Measurements from ENCODE around the gene ERCC1. TPM values are rescaled to one million over a fixed set of nuclear protein-coding genes. Genes with fewer than 3 reads are reported as not detected.

Gene ERCC1
- total RNA-seq, 1 experiment from 2014 or later = 103 TPM

DNA sequence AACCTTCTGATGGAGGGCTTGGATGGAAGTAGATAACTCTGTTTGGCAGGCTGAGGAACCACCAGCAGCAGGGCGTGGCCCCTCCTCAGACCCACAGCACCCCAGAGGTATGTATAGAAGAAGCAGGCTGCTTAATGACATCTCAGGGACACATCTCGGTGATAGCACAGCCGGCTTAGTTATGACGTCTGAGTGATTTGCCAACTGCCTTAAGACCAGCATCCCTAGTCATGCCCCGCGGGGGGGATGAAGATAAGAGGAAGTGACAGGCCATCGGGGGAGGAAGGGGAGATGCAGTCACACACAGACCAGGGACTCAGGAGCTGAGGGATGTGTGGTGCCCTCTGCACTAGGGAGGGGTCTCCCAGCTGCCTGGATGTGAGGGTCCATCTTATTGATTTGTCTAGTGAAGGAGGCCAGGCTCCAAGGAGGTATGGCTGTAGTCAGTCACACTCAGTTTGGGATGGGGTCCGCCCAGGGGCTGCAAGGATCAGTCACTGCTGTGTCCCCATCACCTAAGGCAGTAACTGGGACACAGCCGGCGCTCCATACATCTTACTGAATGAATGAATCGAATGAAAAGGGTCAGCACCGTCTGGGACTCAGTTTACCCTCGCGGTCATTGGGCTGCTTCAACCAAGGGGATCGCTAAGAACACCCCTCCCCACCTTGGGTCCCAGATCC lies 19.2 kb upstream of the ERCC1 start:
- no peaks in the 10 kb centered on the region for H3K9me2 ChIP-seq (ENCODE audit: insufficient read depth)
- ChIA-PET POLR2A (no interaction called here), RAD21 (ENCODE audit: low non-redundant PET in 1 of 2, low total read pairs in 2 of 2, uncharacterized antibody in 2 of 2, unreplicated experiment in 2 of 2) (no interaction called here), CTCF (interaction anchor here (6.9 kb wide), 1 partner anchor 36 kb away, joined by 189 read pairs; no protein-coding TSS in a partner anchor)
- ATAC-seq (peak; percentile 13), DNase-seq (ENCODE audit: low read depth, low spot score) (no peak)
- TSS peak; percentile 61 for BruUV-seq (replicated peaks)
- H3K9me3 ChIP-seq (ENCODE audit: control insufficient read depth in 1 of 2, insufficient read depth in 1 of 2, low read depth in 1 of 2, low read length in 2 of 2) = no peaks in the 10 kb centered on the region
- peak overlapping the region; percentile 75 for H3K4me2 ChIP-seq (ENCODE audit: low read length)
- peak overlapping the region; percentile 70 for H3K9ac ChIP-seq (ENCODE audit: low read length)
- peaks cover 28 to 57% of the 10 kb centered on the region in 2 experiments for H3K4me1 ChIP-seq (ENCODE audit: control insufficient read depth in 1 of 2, insufficient read depth in 2 of 2, low read length in 2 of 2)
- TF ChIP-seq SIN3A (IDR thresholded peaks at IDR 0.05; ENCODE audit: low read depth) = no peak
- no peak for TF ChIP-seq POLR2A (IDR thresholded peaks at IDR 0.05; ENCODE audit: borderline replicate concordance, extremely low read depth, insufficient read depth, insufficient read length)
- H3K79me2 ChIP-seq (ENCODE audit: insufficient read depth, low read length) = no peaks in the 10 kb centered on the region
- no peak overlapping the region for H2AFZ ChIP-seq (ENCODE audit: low read depth, low read length, poor library complexity, severe bottlenecking)
- peak overlapping the region; percentile 78 for H3K27ac ChIP-seq (ENCODE audit: low read depth, low read length)
- intact Hi-C loops (cut with micrococcal nuclease) = no loop called here
- H3K27me3 ChIP-seq (ENCODE audit: insufficient read depth, low read length) = no peaks in the 10 kb centered on the region
- H3K4me3 ChIP-seq (replicated peaks in 1 of 2; ENCODE audit: low read depth in 1 of 2, low read length in 2 of 2) = peak overlapping the region; percentile 42 to 48
- no peaks in the 10 kb centered on the region for H3K36me3 ChIP-seq (ENCODE audit: control insufficient read depth in 1 of 2, insufficient read depth in 2 of 2, low read length in 2 of 2)
- H4K20me1 ChIP-seq (ENCODE audit: insufficient read depth) = no peaks in the 10 kb centered on the region

- Histone ChIP-seq H3K9me3 (ENCODE audit: control insufficient read depth in 1 of 2, insufficient read depth in 1 of 2, low read depth in 1 of 2, low read length in 2 of 2) (no peaks in the 10 kb centered on the region), H3K9ac (ENCODE audit: low read length) (peak overlapping the region; percentile 70), H3K27me3 (ENCODE audit: insufficient read depth, low read length) (no peaks in the 10 kb centered on the region), H3K4me3 (replicated peaks in 1 of 2; ENCODE audit: low read depth in 1 of 2, low read length in 2 of 2) (no peak overlapping the region), H3K9me2 (ENCODE audit: insufficient read depth) (no peaks in the 10 kb centered on the region), H2AFZ (ENCODE audit: low read depth, low read length, poor library complexity, severe bottlenecking) (no peak overlapping the region), H3K36me3 (ENCODE audit: control insufficient read depth in 1 of 2, insufficient read depth in 2 of 2, low read length in 2 of 2) (no peaks in the 10 kb centered on the region), H3K79me2 (ENCODE audit: insufficient read depth, low read length) (no peaks in the 10 kb centered on the region), H3K4me1 (ENCODE audit: control insufficient read depth in 1 of 2, insufficient read depth in 2 of 2, low read length in 2 of 2) (peaks cover 25 to 53% of the 10 kb centered on the region in 2 experiments), H3K4me2 (ENCODE audit: low read length) (peak overlapping the region; percentile 75), H3K27ac (ENCODE audit: low read depth, low read length) (peak overlapping the region; percentile 78), H4K20me1 (ENCODE audit: insufficient read depth) (no peaks in the 10 kb centered on the region)
- ChIA-PET POLR2A (no interaction called here), RAD21 (ENCODE audit: low non-redundant PET in 1 of 2, low total read pairs in 2 of 2, uncharacterized antibody in 2 of 2, unreplicated experiment in 2 of 2) (no interaction called here), CTCF (interaction anchor here (6.9 kb wide), 1 partner anchor 36 kb away, joined by 189 read pairs; no protein-coding TSS in a partner anchor)
- TF ChIP-seq EZH2 (IDR thresholded peaks at IDR 0.05) (no peak), TCF7L2 (IDR thresholded peaks at IDR 0.05; ENCODE audit: borderline replicate concordance, extremely low read depth, insufficient read depth, insufficient read length) (no peak), CBX3 (IDR thresholded peaks at IDR 0.05; ENCODE audit: low read depth) (0 out of 2 replicates have a peak, but pooled peaks have one; percentile 33)
- TF ChIP-seq, protein P1, sequence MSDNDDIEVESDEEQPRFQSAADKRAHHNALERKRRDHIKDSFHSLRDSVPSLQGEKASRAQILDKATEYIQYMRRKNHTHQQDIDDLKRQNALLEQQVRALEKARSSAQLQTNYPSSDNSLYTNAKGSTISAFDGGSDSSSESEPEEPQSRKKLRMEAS (IDR thresholded peaks at IDR 0.05) = 0 out of 2 replicates have a peak, but pooled peaks have one; percentile 18
- no peak for DNase-seq (ENCODE audit: low read depth, low spot score)
- intact Hi-C loops (cut with micrococcal nuclease) = no loop called here
- no TSS peak for BruUV-seq (replicated peaks)
- no peak for ATAC-seq
These were observed 18.7 kb upstream of the ERCC1 start for GRCh38 chr19:45442408-45442777.
